Activated naive CD8-positive, alpha-beta T cell treated with anti-CD3 and anti-CD28 coated beads, Interleukin-2, amount 50 U/mL, for 24 hours (primary cell): ENCODE data around the gene UNC13C.
"Not testable (repeated sequence)": the region's sequence is repeated elsewhere in the genome, so short reads cannot be mapped to it uniquely, and the experiment has no call there.

Source experiments
- ATAC-seq: fragments of 150-1000 bp; cut with Tn5 transposase; one replicate; pipeline ENCODE4 v1.10.0; 2021
- DNase-seq: peaks from one replicate; pipeline ENCODE4 v3.0.0; 2021
- H3K27ac Mint-ChIP-seq: one replicate; pipeline ENCODE4 v1.8.0; 2021; ENCODE audit warnings: mild to moderate bottlenecking, mixed read lengths
- H3K27me3 Mint-ChIP-seq: one replicate; pipeline ENCODE4 v1.8.0; 2021; ENCODE audit warnings: mixed read lengths
- H3K36me3 Mint-ChIP-seq: one replicate; pipeline ENCODE4 v1.8.0; 2021; ENCODE audit warnings: low read depth, mixed read lengths
- H3K4me1 Mint-ChIP-seq: one replicate; pipeline ENCODE4 v1.8.0; 2021; ENCODE audit warnings: mixed read lengths
- H3K4me3 Mint-ChIP-seq: one replicate; pipeline ENCODE4 v1.8.0; 2021; ENCODE audit warnings: mild to moderate bottlenecking, moderate library complexity, mixed read lengths
- H3K9me3 Mint-ChIP-seq: one replicate; pipeline ENCODE4 v1.8.0; 2021; ENCODE audit warnings: mixed read lengths

The UNC13C gene

DNA sequence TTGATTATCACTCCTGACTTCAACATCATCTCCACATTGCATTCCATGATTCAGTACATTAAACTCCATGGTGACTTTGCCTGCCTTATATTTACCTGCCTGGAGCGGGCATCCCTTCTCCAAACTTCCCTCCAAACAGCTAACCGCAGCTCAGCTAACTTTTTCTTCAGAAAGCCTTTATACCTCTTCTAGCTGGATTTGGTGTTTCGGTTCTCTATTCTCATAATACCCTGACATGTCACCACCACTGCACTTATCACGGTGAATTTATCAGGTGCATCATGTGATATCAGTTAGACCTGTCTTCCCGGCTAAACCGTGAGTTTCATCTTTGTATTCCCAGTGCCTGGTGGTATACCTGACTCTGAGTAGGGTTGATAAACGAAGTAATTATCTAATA, 367.6 kb downstream of the UNC13C start:
- Mint-ChIP-seq H3K27ac (no peak overlapping the region), H3K4me1 (no peaks in the 10 kb centered on the region), H3K27me3 (peaks cover 2% of the 10 kb centered on the region), H3K9me3 (peaks cover 11% of the 10 kb centered on the region), H3K36me3 (no peaks in the 10 kb centered on the region), H3K4me3 (no peak overlapping the region)
- ATAC-seq: no peak
- DNase-seq: no peak

DNA sequence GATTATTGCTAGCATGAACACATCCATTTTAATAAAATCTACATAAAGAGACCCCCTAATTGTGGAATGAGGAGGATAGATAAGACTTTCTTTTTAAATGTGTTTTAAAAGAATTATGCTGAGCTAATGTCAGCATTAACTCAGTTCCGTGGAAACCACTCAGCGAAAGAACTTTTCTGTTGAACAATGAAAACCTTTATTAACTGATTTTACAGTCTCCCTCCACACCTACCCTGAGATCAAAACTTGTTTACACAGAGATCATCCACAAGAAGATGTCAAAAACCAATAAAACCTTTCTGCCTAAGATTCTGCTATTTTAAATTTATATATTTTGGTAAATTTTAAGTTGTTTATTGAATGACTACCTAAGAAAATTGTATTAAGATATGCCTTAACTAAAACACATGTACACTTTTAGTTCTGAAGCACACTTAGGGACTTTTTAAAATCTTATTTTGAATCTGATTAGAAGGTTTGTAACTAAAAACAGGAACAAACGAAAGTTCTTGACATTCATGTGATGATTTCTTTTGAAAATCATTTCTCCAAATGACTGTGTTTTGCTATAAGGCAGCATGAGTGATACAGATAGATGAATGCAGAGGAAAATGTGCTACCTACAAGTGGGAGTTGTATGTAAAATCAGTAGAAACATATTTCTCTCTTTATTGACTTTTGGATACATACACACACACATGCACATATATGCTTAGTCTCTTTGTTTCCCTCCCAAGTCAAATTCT, 369.0 kb downstream of the UNC13C start:
- no peaks in the 10 kb centered on the region for H3K36me3 Mint-ChIP-seq
- no peak for ATAC-seq
- no peak overlapping the region for H3K4me3 Mint-ChIP-seq
- DNase-seq: no peak
- no peak overlapping the region for H3K27ac Mint-ChIP-seq
- H3K9me3 Mint-ChIP-seq: peaks cover 11% of the 10 kb centered on the region
- no peaks in the 10 kb centered on the region for H3K4me1 Mint-ChIP-seq
- peaks cover 2% of the 10 kb centered on the region for H3K27me3 Mint-ChIP-seq

DNA sequence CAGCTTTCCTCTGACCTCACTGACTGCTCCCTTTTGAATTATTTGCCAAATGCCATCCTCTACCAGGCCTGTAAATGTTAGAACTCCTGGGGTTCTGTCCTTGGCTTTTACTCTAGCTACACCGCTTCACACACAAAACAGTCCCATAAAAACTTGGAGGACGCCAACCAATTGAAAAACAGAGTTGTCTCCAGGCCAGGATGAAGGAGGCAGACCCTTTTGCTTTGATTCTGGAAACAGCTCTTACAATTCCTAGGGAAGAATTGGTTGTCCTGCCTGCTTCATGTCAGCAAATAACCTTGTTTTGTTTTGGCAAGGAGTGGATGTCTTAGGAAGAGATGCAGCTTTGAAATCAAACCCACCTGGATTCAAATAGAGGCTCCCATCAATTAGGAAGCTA, 375.5 kb downstream of the UNC13C start:
- Mint-ChIP-seq H3K4me1 (no peaks in the 10 kb centered on the region), H3K9me3 (peaks cover 10% of the 10 kb centered on the region), H3K4me3 (no peak overlapping the region), H3K36me3 (no peaks in the 10 kb centered on the region), H3K27ac (no peak overlapping the region), H3K27me3 (no peaks in the 10 kb centered on the region)
- no peak for DNase-seq
- ATAC-seq: no peak

DNA sequence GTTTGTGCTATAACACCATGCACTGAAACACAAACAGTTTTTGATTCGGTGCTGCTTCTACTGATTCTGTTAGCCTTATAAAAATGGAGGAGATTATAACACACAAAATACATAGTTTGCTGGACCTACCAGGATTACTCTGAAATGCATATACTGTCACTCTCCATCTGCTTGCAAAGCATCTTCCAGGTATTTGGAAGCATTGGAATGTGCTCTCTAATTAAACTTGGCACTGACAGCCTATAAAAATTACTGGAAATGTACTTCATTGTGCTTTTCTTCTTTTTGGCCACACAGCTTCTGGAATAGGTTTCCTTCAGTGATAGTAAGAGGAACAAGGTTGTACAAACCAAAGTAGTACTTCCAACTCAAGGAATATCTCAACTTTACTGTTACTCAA, 376.1 kb downstream of the UNC13C start:
- Mint-ChIP-seq H3K27me3 (no peaks in the 10 kb centered on the region), H3K4me3 (no peak overlapping the region), H3K9me3 (peaks cover 16% of the 10 kb centered on the region), H3K4me1 (no peaks in the 10 kb centered on the region), H3K36me3 (no peaks in the 10 kb centered on the region), H3K27ac (no peak overlapping the region)
- ATAC-seq: no peak
- no peak for DNase-seq

DNA sequence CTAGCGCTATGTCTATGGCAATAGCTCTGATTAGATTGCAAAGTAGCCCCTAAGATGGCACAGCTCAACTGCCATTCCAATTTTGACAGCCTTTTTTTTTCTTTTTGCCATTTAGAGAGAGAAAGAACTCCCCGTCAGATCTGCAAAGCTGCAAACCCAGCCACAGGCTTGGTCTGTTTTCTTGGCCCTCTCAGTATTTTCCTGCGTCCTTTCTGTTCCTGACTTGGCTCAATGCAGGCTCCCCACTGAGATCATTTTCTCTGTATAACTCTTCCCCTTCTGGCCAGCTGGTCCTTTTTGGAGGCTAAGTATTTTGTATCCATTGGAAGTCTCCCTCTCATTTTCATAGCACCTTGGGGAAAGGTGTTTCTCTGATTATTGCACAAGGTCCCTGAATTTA, 386.7 kb downstream of the UNC13C start:
- Mint-ChIP-seq H3K4me3 (no peak overlapping the region), H3K9me3 (peaks cover 24% of the 10 kb centered on the region), H3K36me3 (no peaks in the 10 kb centered on the region), H3K27me3 (no peaks in the 10 kb centered on the region), H3K27ac (no peak overlapping the region), H3K4me1 (no peaks in the 10 kb centered on the region)
- DNase-seq (no peak), ATAC-seq (no peak)

DNA sequence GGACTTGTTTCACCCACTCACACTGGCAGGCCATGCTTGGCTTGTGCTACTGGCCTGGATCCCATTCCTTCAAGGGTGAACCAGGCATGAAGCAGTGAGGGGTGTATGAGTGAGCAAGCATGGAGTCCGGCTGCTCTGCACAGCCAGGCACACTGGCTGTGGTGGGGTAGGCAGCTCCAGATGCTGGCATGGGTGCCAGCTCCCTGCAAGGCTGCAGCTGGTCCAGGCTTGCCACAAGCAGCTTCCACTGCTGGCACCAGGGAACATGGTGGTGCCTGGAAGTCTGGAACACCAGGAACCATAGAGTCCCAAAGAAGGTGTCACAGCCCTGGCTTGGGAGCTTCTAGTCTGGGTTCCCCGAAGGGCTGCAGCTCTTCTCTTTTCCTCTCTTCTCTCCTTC, 395.1 kb downstream of the UNC13C start:
- H3K27me3 Mint-ChIP-seq: no peaks in the 10 kb centered on the region
- ATAC-seq (no peak), DNase-seq (no peak)
- no peak overlapping the region for H3K4me3 Mint-ChIP-seq
- no peaks in the 10 kb centered on the region for H3K4me1 Mint-ChIP-seq
- no peaks in the 10 kb centered on the region for H3K9me3 Mint-ChIP-seq
- H3K27ac Mint-ChIP-seq: no peak overlapping the region
- H3K36me3 Mint-ChIP-seq: no peaks in the 10 kb centered on the region

DNA sequence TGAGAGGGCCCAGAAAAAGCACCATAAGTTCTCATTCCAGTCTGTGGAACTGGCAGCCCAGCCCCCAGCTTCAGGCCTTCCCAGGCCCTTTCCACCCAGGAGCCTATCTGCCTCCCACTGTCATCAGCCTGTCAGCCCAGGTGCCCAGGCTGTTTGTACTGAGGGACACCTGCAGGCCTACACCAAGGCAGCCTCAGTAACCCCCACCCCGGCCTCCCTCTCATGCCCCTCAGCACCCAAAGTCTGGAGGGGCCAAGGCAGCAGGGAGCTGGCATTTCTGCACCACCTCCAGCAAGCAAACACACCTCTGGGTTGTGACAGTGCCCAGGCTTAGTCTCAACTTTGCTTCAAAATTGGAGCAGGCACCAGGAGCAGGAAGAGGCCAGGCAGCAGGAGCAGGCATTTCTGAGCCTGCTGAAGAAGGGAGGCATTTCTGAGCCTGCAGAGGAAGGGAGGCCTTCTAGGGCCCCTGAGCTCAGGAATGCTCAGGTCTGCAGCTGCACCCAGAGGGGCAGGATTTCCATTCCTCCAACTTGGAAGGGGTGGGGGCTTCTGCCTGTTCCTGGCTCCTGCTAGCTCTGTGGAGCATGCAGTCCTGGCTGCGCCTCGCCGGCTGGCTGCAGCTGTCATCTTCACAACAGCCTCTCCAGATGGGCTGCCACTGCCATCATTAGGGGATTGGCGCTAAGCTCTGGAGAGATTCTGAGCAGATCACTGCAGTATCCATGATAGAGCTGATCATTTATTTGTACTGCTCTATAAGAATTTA, 396.1 kb downstream of the UNC13C start:
- Mint-ChIP-seq H3K4me3 (no peak overlapping the region), H3K4me1 (no peaks in the 10 kb centered on the region), H3K9me3 (no peaks in the 10 kb centered on the region), H3K27me3 (no peaks in the 10 kb centered on the region), H3K36me3 (no peaks in the 10 kb centered on the region), H3K27ac (no peak overlapping the region)
- DNase-seq (no peak), ATAC-seq (no peak)

DNA sequence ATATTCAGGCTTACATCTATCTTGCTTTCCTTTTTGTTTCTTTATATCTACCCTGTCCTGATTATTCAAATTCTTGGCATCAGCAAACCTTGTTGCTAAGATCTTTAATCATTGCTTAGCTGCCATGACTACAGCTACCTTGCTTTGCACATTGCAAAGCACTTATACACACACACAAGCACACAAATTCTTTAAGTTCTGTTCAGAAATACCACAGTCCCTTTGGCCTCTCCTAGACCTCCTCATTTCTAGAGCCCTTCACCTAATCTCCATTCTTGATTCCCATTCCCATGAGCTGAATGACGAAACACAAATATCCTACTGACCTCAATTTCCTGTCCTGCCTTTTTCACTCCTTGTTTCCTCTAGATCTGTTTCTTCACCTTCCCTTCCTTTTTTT, 409.6 kb downstream of the UNC13C start:
- ATAC-seq: no peak
- H3K4me3 Mint-ChIP-seq: no peak overlapping the region
- no peaks in the 10 kb centered on the region for H3K36me3 Mint-ChIP-seq
- no peaks in the 10 kb centered on the region for H3K9me3 Mint-ChIP-seq
- H3K27me3 Mint-ChIP-seq: no peaks in the 10 kb centered on the region
- H3K27ac Mint-ChIP-seq: no peak overlapping the region
- no peaks in the 10 kb centered on the region for H3K4me1 Mint-ChIP-seq
- DNase-seq: no peak

DNA sequence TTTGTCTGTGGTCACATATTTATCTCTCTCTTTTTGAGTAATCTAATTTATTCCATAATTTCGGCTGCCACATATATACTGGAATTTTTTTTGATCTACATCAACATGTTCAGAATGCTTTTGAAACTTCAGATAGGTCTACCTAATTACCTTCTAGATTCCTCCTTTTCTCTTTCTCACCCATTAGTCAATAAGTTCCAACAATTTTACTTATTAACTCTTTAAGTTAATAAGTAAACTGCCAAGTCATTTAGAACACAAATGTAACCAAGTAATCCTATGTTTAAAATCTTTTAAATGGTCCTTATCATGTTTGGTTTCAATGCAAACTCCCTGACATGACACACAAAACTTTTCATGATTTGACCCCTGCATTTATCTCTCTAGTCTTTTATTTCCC, 410.5 kb downstream of the UNC13C start:
- no peak overlapping the region for H3K4me3 Mint-ChIP-seq
- DNase-seq (no peak), ATAC-seq (no peak)
- no peaks in the 10 kb centered on the region for H3K36me3 Mint-ChIP-seq
- H3K27ac Mint-ChIP-seq: no peak overlapping the region
- H3K9me3 Mint-ChIP-seq: no peaks in the 10 kb centered on the region
- H3K4me1 Mint-ChIP-seq: no peaks in the 10 kb centered on the region
- H3K27me3 Mint-ChIP-seq: no peaks in the 10 kb centered on the region

DNA sequence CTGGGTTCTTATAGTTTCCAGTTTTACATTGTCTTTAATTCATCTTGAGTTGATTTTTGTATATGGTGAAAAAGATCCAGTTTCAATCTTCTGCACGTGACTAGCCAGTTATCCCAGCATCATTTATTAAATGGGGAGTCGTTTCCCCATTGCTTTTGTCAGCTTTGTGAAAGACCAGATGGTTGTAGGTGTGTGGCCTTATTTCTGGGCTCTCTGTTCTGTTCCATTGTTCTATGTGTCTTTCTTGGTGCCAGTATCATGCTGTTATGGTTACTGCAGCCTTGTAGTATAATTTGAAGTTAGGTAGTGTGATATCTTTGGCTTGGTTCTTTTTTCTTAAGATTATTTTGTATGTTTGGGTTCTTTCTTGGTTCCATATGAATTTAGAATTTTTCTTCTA, 432.2 kb downstream of the UNC13C start:
- H3K4me1 Mint-ChIP-seq: no peaks in the 10 kb centered on the region
- ATAC-seq (no peak), DNase-seq (no peak)
- no peaks in the 10 kb centered on the region for H3K27me3 Mint-ChIP-seq
- no peaks in the 10 kb centered on the region for H3K36me3 Mint-ChIP-seq
- no peaks in the 10 kb centered on the region for H3K9me3 Mint-ChIP-seq
- no peak overlapping the region for H3K27ac Mint-ChIP-seq
- no peak overlapping the region for H3K4me3 Mint-ChIP-seq

DNA sequence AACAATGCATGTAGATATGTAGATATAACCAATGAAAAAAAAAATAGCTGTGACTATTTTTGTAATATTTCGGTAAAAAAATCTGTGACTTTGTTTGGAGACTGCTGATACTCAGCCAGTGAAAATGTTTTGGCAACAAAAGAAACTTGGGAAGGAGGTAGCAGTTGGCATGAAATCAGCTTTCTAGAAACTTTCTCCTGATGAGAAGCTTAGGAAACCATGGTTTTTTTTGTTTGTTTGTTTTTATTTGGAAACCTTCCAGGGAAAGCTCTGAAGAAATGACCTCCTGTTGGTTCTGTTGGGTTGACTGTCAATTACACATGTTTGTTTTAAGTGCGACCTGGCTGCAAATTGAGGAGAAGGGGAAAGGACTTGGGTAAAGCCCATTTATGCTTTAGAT, 445.9 kb downstream of the UNC13C start:
- no peaks in the 10 kb centered on the region for H3K36me3 Mint-ChIP-seq
- H3K27me3 Mint-ChIP-seq: no peaks in the 10 kb centered on the region
- no peak overlapping the region for H3K4me3 Mint-ChIP-seq
- no peak for ATAC-seq
- no peaks in the 10 kb centered on the region for H3K4me1 Mint-ChIP-seq
- DNase-seq: no peak
- no peaks in the 10 kb centered on the region for H3K9me3 Mint-ChIP-seq
- no peak overlapping the region for H3K27ac Mint-ChIP-seq

DNA sequence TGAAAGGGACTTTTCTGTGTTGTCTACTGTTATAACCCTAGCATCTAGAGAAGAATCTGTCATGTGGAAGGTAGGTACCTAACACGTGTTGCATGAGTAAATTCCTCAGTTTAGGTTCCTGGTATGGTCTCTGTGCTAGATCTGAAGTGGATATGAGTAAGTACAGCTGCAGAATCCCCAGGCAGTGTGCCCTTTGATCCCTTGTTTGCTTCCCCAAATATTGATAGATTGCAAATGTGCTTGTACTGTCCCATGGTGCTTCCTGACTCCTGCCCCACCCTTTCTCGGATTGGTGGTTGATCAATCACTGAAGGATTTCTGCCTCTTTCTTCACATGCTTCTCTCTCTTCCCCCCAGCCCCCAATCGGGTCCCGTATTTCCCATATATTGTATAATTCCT, 450.4 kb downstream of the UNC13C start:
- no peaks in the 10 kb centered on the region for H3K9me3 Mint-ChIP-seq
- H3K36me3 Mint-ChIP-seq: no peaks in the 10 kb centered on the region
- no peaks in the 10 kb centered on the region for H3K4me1 Mint-ChIP-seq
- no peak overlapping the region for H3K4me3 Mint-ChIP-seq
- ATAC-seq: no peak
- H3K27ac Mint-ChIP-seq: no peak overlapping the region
- no peaks in the 10 kb centered on the region for H3K27me3 Mint-ChIP-seq
- no peak for DNase-seq

DNA sequence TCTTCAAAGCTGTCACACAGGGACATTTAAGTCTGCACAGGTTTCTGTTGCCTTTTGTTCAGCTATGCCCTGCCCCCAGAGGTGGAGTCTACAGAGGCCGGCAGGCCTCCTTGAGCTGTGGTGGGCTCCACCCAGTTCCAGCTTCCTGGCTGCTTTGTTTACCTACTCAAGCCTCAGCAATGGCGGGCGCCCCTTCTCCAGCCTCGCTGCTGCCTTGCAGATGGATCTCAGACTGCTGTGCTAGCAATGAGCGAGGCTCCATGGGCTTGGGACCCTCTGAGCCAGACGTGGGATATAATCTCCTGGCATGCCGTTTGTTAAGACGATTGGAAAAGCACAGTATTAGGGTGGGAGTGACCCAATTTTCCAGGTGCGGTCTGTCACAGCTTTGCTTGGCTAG, 472.0 kb downstream of the UNC13C start:
- peaks cover 30% of the 10 kb centered on the region for H3K9me3 Mint-ChIP-seq
- not testable (repeated sequence) for H3K4me3 Mint-ChIP-seq, H3K27ac Mint-ChIP-seq, H3K4me1 Mint-ChIP-seq, H3K36me3 Mint-ChIP-seq, ATAC-seq, H3K27me3 Mint-ChIP-seq, DNase-seq

DNA sequence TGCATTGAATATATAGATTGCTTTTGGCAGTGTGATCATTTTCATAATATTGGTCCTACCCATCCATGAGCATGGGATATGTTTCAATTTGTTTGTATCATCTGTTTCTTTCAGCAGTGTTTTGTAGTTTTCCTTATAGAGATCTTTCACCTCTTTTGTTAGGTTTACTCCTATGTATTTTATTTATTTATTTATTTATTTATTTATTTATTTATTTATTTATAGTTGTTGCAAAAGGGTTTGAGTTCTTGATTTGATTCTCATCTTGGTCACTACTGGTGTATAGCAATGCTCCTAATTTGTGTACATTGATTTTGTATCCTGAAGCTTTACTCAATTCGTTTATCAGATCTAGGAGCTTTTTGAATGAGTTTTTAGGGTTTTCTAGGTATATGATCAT, 478.2 kb downstream of the UNC13C start:
- ATAC-seq (no peak), DNase-seq (no peak)
- H3K4me3 Mint-ChIP-seq: no peak overlapping the region
- peaks cover 50% of the 10 kb centered on the region for H3K9me3 Mint-ChIP-seq
- H3K27me3 Mint-ChIP-seq: no peaks in the 10 kb centered on the region
- H3K36me3 Mint-ChIP-seq: peaks cover 2% of the 10 kb centered on the region
- no peaks in the 10 kb centered on the region for H3K4me1 Mint-ChIP-seq
- H3K27ac Mint-ChIP-seq: no peak overlapping the region

DNA sequence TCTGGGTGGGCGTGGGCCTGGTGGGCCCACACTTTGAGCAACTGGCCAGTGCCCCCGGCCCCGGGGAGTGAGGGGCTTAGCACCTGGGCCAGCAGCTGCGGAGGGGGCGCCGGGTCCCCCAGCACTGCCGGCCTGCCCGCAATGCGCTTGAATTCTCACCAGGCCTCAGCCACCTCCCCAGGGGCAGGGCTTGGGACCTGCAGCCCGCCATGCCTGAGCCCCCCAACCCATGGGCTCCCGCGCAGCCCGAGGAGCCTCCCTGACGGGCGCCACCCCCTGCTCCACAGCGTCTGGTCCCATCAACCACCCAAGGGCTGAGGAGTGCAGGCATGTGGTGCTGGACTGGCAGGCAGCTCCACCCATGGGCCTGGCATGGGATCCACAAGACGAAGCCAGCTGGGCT, 484.3 kb downstream of the UNC13C start:
- Mint-ChIP-seq H3K4me1 (no peaks in the 10 kb centered on the region), H3K27me3 (no peaks in the 10 kb centered on the region), H3K9me3 (peaks cover 25% of the 10 kb centered on the region), H3K36me3 (no peaks in the 10 kb centered on the region), H3K4me3 (no peak overlapping the region), H3K27ac (no peak overlapping the region)
- ATAC-seq (no peak), DNase-seq (no peak)
